Gastroesophageal sphincter (tissue), 3 donors: ENCODE results near the gene ERBB4.

Experiments
- CTCF ChIP-seq, 4 experiments: fragments of 200-600 bp in 2 of 4; fragments of 450-650 bp in 2 of 4; sonication (generic) in 1 of 4; IDR thresholded peaks; one replicate each; pipeline ENCODE4 v1.5.1; 2017 to 2019; ENCODE audit warnings: antibody characterized with exemption in 4 of 4, mild to moderate bottlenecking in 2 of 4, moderate library complexity in 2 of 4
- EP300 ChIP-seq: sonication (generic); formaldehyde crosslinking; IDR thresholded peaks from one replicate; pipeline ENCODE4 v1.6.1; 2017; ENCODE audit warnings: antibody characterized with exemption, mild to moderate bottlenecking
- POLR2A ChIP-seq, 2 donors: fragments of 450-650 bp; IDR thresholded peaks; one replicate each; pipeline ENCODE4 v1.6.1; 2017; ENCODE audit warnings: antibody characterized with exemption in 2 of 2, mild to moderate bottlenecking in 2 of 2, moderate library complexity in 1 of 2
- POLR2AphosphoS5 ChIP-seq: sonication (generic); formaldehyde crosslinking; IDR thresholded peaks from one replicate; pipeline ENCODE4 v1.6.1; 2017; ENCODE audit warnings: antibody characterized with exemption

DNA sequence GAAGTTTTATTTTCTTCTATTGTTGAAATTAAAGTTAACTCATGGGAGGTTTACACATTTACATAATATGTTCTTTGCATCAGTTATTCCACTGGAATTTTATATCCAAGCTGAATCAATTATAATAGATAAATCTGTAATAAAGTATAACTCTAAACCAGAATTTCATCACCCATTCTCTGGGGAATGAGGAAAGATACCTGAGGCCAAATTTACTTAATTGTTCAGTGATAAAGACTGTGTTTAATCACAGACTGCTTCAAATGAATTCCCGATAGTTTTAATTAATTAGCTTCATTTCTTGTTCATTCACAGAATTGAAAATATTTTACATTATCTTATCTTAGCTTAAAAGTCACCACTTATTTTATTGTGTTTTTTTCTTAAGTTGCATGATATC lies 562.5 kb downstream of the ERBB4 start:
- no peak for TF ChIP-seq POLR2AphosphoS5
- no peak for TF ChIP-seq CTCF (IDR thresholded peaks at IDR 0.05)
- no peak for TF ChIP-seq EP300
- no peak for TF ChIP-seq POLR2A (IDR thresholded peaks at IDR 0.05)
